Kidney (tissue), 14 donors: ENCODE data around the gene HK1. TPM values are rescaled to one million over a fixed set of nuclear protein-coding genes. Genes with fewer than 3 reads are reported as not detected.

Experiments used
- DNase-seq, 5 donors: peaks; one replicate each; pipeline ENCODE4 v3.0.0-alpha.2; 2013 to 2020
- FAIRE-seq: peaks from 2 replicates; lab custom pipeline; 2012; peaks lifted over from hg19 to GRCh38; lab: Jason Lieb, UNC
- H3K27ac ChIP-seq, 2 donors: one replicate each; pipeline ENCODE4 v1.7.0; 2013; ENCODE audit warnings: low read depth in 2 of 2, low read length in 2 of 2, inconsistent platforms in 1 of 2
- H3K27me3 ChIP-seq: one replicate; pipeline ENCODE4 v1.7.1; 2013; ENCODE audit warnings: low read length, inconsistent platforms; ENCODE audit not compliant: control insufficient read depth, insufficient read depth
- H3K36me3 ChIP-seq, 3 donors: one replicate each; pipeline versions ENCODE4 v1.7.0 to v1.7.1; 2013; ENCODE audit warnings: low read length in 3 of 3, control low read depth in 1 of 3, inconsistent platforms in 1 of 3; ENCODE audit not compliant: insufficient read depth in 3 of 3, control insufficient read depth in 2 of 3
- H3K4me1 ChIP-seq, 3 donors: one replicate each; pipeline versions ENCODE4 v1.7.0 to v1.7.1; 2013; ENCODE audit warnings: low read length in 3 of 3, inconsistent platforms in 1 of 3, low read depth in 1 of 3; ENCODE audit not compliant: control insufficient read depth in 2 of 3, insufficient read depth in 2 of 3
- H3K4me3 ChIP-seq, 3 donors: one replicate each; pipeline versions ENCODE4 v1.7.0 to v1.8.1; 2013; ENCODE audit warnings: low read length in 3 of 3, control low read depth in 1 of 3, inconsistent platforms in 1 of 3
- H3K9ac ChIP-seq, 3 donors: one replicate each; pipeline versions ENCODE4 v1.7.0 to v1.7.1; 2013; ENCODE audit warnings: low read length in 3 of 3, control low read depth in 1 of 3, inconsistent platforms in 1 of 3
- H3K9me3 ChIP-seq, 3 donors: one replicate each; pipeline versions ENCODE4 v1.7.0 to v1.7.1; 2013; ENCODE audit warnings: low read length in 3 of 3, control low read depth in 1 of 3, inconsistent platforms in 1 of 3; ENCODE audit not compliant: control insufficient read depth in 2 of 3, insufficient read depth in 1 of 3
- CTCF ChIP-seq: IDR thresholded peaks from 3 replicates; pipeline ENCODE4 v1.5.1; 2012; ENCODE audit warnings: mild to moderate bottlenecking, moderate library complexity, borderline replicate concordance; ENCODE audit not compliant: insufficient read depth; ENCODE audit errors: extremely low read depth
- intact Hi-C: fragments of 100-400 bp; cut with DNase I; formaldehyde crosslinking; loops from one replicate; pipeline ENCODE4 v1.11.1; 2022
- polyA plus RNA-seq: library from polyadenylated mRNA; stranded (reverse); fragments of 350-450 nt; fragmentation: Illumina TruSeq; extraction: RNeasy Lipid Tissue Mini Kit (QIAGEN cat#74804); gene quantifications from one replicate; pipeline ENCODE4 v1.2.3, GENCODE V29; 2014; ENCODE audit warnings: low read depth, low replicate concordance; ENCODE audit not compliant: insufficient read depth
- total RNA-seq: library from RNA; stranded (reverse); fragmentation: NEBNext Ultra II Directional; extraction: Animal tissue kit (Norgen Biotek cat#: 25700); gene quantifications from one replicate; pipeline ENCODE4 v1.2.1, GENCODE V29; 2021
- donor health status: control.
- donor health status: control.
- donor health status: control.
- donor health status: control.
- donor health status: control.
- donor health status: DM: yes; HTN: yes; CAD: no.
- donor health status: Normal renal cell carcinoma (clear cell type).

Gene HK1
- total and polyA plus RNA-seq, 2 donors from 2014 or later, result 35.9 to 84.9 TPM

- intact Hi-C loops, result no loop called here
- Histone ChIP-seq H3K9me3 (no peaks in the 10 kb centered on the region), H3K27me3 (no peaks in the 10 kb centered on the region), H3K27ac (peak overlapping the region; percentile 0 to 71), H3K9ac (peak overlapping the region in 1 of 3 donors; percentile 40), H3K4me3 (no peak overlapping the region), H3K4me1 (peaks cover 0 to 46% (median 42%) of the 10 kb centered on the region in 3 donors), H3K36me3 (no peaks in the 10 kb centered on the region)
- FAIRE-seq, result no peak
- TF ChIP-seq CTCF, result no peak
- DNase-seq, result no peak
Observed at GRCh38 chr10:69338547-69339450, 60.5 kb downstream of the HK1 start.

DNA sequence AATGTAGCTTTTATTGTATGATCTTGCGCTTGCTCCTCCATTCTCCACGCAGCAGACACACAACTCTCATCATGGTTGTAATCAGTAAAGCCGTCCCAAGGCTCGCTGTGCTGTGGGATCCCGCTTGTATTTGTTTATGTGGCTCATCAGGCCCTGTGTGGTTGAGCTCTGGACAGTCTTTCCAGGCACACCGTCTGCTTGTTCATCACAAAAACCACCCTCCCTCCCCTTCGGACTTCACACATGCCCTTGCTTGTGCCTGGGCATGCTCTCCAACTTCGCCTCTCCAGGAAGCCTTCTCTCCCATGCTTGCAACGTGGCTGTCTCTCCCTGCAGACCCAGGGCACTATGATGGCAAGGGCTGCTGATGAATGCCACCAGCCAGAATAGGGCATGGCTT lies 62.4 kb downstream of the HK1 start:
- FAIRE-seq (no peak), DNase-seq (no peak)
- TF ChIP-seq CTCF, result no peak
- intact Hi-C loops, result no loop called here
- peaks cover 0 to 39% (median 38%) of the 10 kb centered on the region in 3 donors for H3K4me1 ChIP-seq
- H3K4me3 ChIP-seq, result no peak overlapping the region
- no peak overlapping the region for H3K27ac ChIP-seq
- no peak overlapping the region for H3K9ac ChIP-seq
- no peaks in the 10 kb centered on the region for H3K27me3 ChIP-seq
- peaks cover 0 to 4% (median 2%) of the 10 kb centered on the region in 3 donors for H3K36me3 ChIP-seq
- H3K9me3 ChIP-seq, result no peaks in the 10 kb centered on the region

DNA sequence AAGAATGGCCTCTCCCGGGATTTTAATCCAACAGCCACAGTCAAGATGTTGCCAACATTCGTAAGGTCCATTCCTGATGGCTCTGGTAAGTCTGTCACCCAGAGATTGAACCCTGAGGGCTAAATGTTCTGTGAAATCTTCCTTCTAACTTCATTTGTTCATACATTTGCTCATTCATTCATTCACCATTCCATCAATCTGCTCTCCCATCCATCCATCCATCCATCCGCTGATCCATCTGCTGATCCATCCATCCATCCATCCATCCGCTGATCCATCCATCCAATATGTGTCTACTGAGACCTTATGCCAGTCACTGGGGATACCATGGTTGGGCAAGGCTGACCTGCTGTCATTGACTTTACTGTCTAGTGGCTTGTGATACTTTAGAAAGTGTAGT lies 65.6 kb downstream of the HK1 start:
- Histone ChIP-seq H3K27me3 (no peaks in the 10 kb centered on the region), H3K27ac (no peak overlapping the region), H3K9me3 (no peaks in the 10 kb centered on the region), H3K36me3 (peaks cover 0 to 4% (median 2%) of the 10 kb centered on the region in 3 donors), H3K9ac (no peak overlapping the region), H3K4me3 (no peak overlapping the region), H3K4me1 (peaks cover 0 to 29% (median 19%) of the 10 kb centered on the region in 3 donors)
- no peak for TF ChIP-seq CTCF
- no peak for FAIRE-seq
- no peak for DNase-seq
- intact Hi-C loops, result no loop called here
